Muscle of leg (tissue), 11 donors: ENCODE data around the gene KPNA1. TPM values are rescaled to one million over a fixed set of nuclear protein-coding genes. Genes with fewer than 3 reads are reported as not detected.

Source experiments
- DNase-seq: peaks from one replicate; pipeline ENCODE4 v3.0.0; 2013
- H3K27ac ChIP-seq: one replicate; pipeline ENCODE4 v1.5.1; 2013; ENCODE audit warnings: mild to moderate bottlenecking, low read length, control low read depth
- H3K27me3 ChIP-seq: one replicate; pipeline ENCODE4 v1.6.1; 2013; ENCODE audit warnings: low read length; ENCODE audit not compliant: control insufficient read depth, insufficient read depth
- H3K36me3 ChIP-seq: one replicate; pipeline ENCODE4 v1.6.1; 2013; ENCODE audit warnings: low read length; ENCODE audit not compliant: control insufficient read depth, insufficient read depth
- H3K4me1 ChIP-seq: one replicate; pipeline ENCODE4 v1.6.1; 2013; ENCODE audit warnings: low read length; ENCODE audit not compliant: control insufficient read depth, insufficient read depth
- H3K4me3 ChIP-seq: one replicate; pipeline ENCODE4 v1.5.1; 2013; ENCODE audit warnings: low read length, control low read depth
- H3K9me3 ChIP-seq: replicated peaks from 2 replicates; pipeline ENCODE4 v1.6.1; 2013; ENCODE audit warnings: low read depth, low read length; ENCODE audit not compliant: control insufficient read depth
- WGBS: methylation state at CpG from one replicate; pipeline ENCODE4 v1.1.5; 2013; ENCODE audit warnings: missing lambda C conversion rate; ENCODE audit not compliant: insufficient coverage; 5-methylcytosine and 5-hydroxymethylcytosine counted together
- polyA plus RNA-seq, 8 donors: library from polyadenylated mRNA; unstranded; fragments of 120-200 nt; gene quantifications; one replicate each; pipeline versions ENCODE4 v1.2.1 to v1.2.3, GENCODE V29; 2013; ENCODE audit warnings: inconsistent platforms in 1 of 8, low replicate concordance in 1 of 8; ENCODE audit not compliant: insufficient read length in 8 of 8, insufficient read depth in 1 of 8
- total RNA-seq: library from RNA; stranded (reverse); fragments of 120-200 nt; gene quantifications from one replicate; pipeline ENCODE4 v1.2.4, GENCODE V29; 2013

The KPNA1 gene
- total and polyA plus RNA-seq, 9 donors, result 22.7 to 44.2 (median 35.2) TPM

GRCh38 chr3:122555275-122556071 lies 40.7 kb upstream of the KPNA1 start:
- Histone ChIP-seq H3K4me3 (no peak overlapping the region), H3K9me3 (no peaks in the 10 kb centered on the region), H3K36me3 (peaks cover 75% of the 10 kb centered on the region), H3K4me1 (peaks cover 2% of the 10 kb centered on the region), H3K27me3 (no peaks in the 10 kb centered on the region), H3K27ac (no peak overlapping the region)
- WGBS, result 94% methylated on average over 4 of the region's 6 CpGs
- DNase-seq, result no peak

GRCh38 chr3:122553171-122553570 lies 38.4 kb upstream of the KPNA1 start:
- Histone ChIP-seq H3K36me3 (peaks cover 80% of the 10 kb centered on the region), H3K27ac (no peak overlapping the region), H3K4me3 (no peak overlapping the region), H3K27me3 (no peaks in the 10 kb centered on the region), H3K4me1 (peaks cover 2% of the 10 kb centered on the region), H3K9me3 (no peaks in the 10 kb centered on the region)
- DNase-seq, result no peak
- no CpG with 5 or more reads among the region's 3 CpGs for WGBS

- no CpG with 5 or more reads among the region's 1 CpG for WGBS
- Histone ChIP-seq H3K27ac (no peak overlapping the region), H3K4me3 (no peak overlapping the region), H3K9me3 (no peaks in the 10 kb centered on the region), H3K4me1 (no peaks in the 10 kb centered on the region), H3K27me3 (no peaks in the 10 kb centered on the region), H3K36me3 (peaks cover 73% of the 10 kb centered on the region)
- no peak for DNase-seq
Observed at GRCh38 chr3:122548619-122549018, 33.9 kb upstream of the KPNA1 start.

GRCh38 chr3:122548076-122548475 lies 33.3 kb upstream of the KPNA1 start:
- Histone ChIP-seq H3K27ac (no peak overlapping the region), H3K4me3 (no peak overlapping the region), H3K27me3 (no peaks in the 10 kb centered on the region), H3K4me1 (no peaks in the 10 kb centered on the region), H3K36me3 (peaks cover 73% of the 10 kb centered on the region), H3K9me3 (no peaks in the 10 kb centered on the region)
- DNase-seq, result no peak
- no CpG with 5 or more reads among the region's 3 CpGs for WGBS

GRCh38 chr3:122546151-122546550 lies 31.4 kb upstream of the KPNA1 start:
- Histone ChIP-seq H3K36me3 (peaks cover 66% of the 10 kb centered on the region), H3K9me3 (no peaks in the 10 kb centered on the region), H3K4me1 (no peaks in the 10 kb centered on the region), H3K27ac (no peak overlapping the region), H3K4me3 (no peak overlapping the region), H3K27me3 (no peaks in the 10 kb centered on the region)
- WGBS, result no CpG with 5 or more reads among the region's 5 CpGs
- no peak for DNase-seq

GRCh38 chr3:122538956-122539490 lies 24.3 kb upstream of the KPNA1 start:
- Histone ChIP-seq H3K4me3 (no peak overlapping the region), H3K36me3 (peaks cover 72% of the 10 kb centered on the region), H3K9me3 (no peaks in the 10 kb centered on the region), H3K27ac (no peak overlapping the region), H3K27me3 (no peaks in the 10 kb centered on the region), H3K4me1 (no peaks in the 10 kb centered on the region)
- DNase-seq, result peak; percentile 10
- 81% methylated on average over 5 of the region's 7 CpGs for WGBS

GRCh38 chr3:122536632-122537001 lies 21.9 kb upstream of the KPNA1 start:
- Histone ChIP-seq H3K4me1 (no peaks in the 10 kb centered on the region), H3K27ac (no peak overlapping the region), H3K4me3 (no peak overlapping the region), H3K36me3 (peaks cover 86% of the 10 kb centered on the region), H3K27me3 (no peaks in the 10 kb centered on the region), H3K9me3 (no peaks in the 10 kb centered on the region)
- no peak for DNase-seq
- WGBS, result 24% methylated on average over 3 of the region's 3 CpGs

GRCh38 chr3:122535964-122536631 lies 21.4 kb upstream of the KPNA1 start:
- Histone ChIP-seq H3K9me3 (no peaks in the 10 kb centered on the region), H3K4me3 (no peak overlapping the region), H3K4me1 (no peaks in the 10 kb centered on the region), H3K27ac (no peak overlapping the region), H3K36me3 (peaks cover 85% of the 10 kb centered on the region), H3K27me3 (no peaks in the 10 kb centered on the region)
- WGBS, result 38% methylated on average over 4 of the region's 6 CpGs
- no peak for DNase-seq

- no CpG with 5 or more reads among the region's 1 CpG for WGBS
- Histone ChIP-seq H3K27ac (no peak overlapping the region), H3K36me3 (peaks cover 74% of the 10 kb centered on the region)
Observed at GRCh38 chr3:122533931-122534334, 19.2 kb upstream of the KPNA1 start.

GRCh38 chr3:122533480-122533879 lies 18.7 kb upstream of the KPNA1 start:
- peaks cover 76% of the 10 kb centered on the region for H3K36me3 ChIP-seq
- 40% methylated on average over 1 of the region's 2 CpGs for WGBS

More at GRCh38 chr3:122533931-122534334, 19.2 kb upstream of the KPNA1 start:
- H3K9me3 ChIP-seq, result no peaks in the 10 kb centered on the region
- H3K4me1 ChIP-seq, result no peaks in the 10 kb centered on the region
- no peak overlapping the region for H3K4me3 ChIP-seq
- no peaks in the 10 kb centered on the region for H3K27me3 ChIP-seq
- DNase-seq, result no peak

More at GRCh38 chr3:122533480-122533879, 18.7 kb upstream of the KPNA1 start:
- H3K27me3 ChIP-seq, result no peaks in the 10 kb centered on the region
- H3K9me3 ChIP-seq, result no peaks in the 10 kb centered on the region
- H3K4me1 ChIP-seq, result no peaks in the 10 kb centered on the region
- DNase-seq, result no peak
- no peak overlapping the region for H3K4me3 ChIP-seq
- no peak overlapping the region for H3K27ac ChIP-seq
